NOMO-1 treated with dmso at 0.1 percent for 144 hours (cell line): ENCODE results near the gene KCNG3.
"Not testable (repeated sequence)": the region's sequence is repeated elsewhere in the genome, so short reads cannot be mapped to it uniquely, and the experiment has no call there.

Source experiments
- DNase-seq: peaks from one replicate; lab custom pipeline; 2025; ENCODE audit not compliant: unreplicated experiment; lab: John Stamatoyannopoulos, UW

The KCNG3 gene

GRCh38 chr2:42435628-42436027 lies 58.2 kb downstream of the KCNG3 start:
- no peak for DNase-seq

DNA sequence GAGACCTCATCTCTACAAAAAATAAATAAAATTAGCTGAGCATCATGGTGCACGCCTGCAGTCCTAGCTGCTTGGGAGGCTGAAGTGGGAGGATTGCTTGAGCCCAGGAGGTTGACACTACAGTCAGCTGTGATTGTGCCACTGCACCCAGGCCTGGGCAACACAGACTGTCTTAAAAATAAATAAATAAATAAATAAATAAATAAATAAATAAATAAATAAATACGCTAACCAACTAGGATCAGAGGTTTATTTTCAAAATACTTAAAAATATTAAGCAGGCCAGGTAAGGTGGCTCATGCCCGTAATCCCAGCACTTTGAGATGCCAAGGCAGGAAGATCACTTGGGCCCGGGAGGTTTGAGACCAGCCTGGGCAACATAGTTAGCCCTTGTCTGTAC lies 63.6 kb downstream of the KCNG3 start:
- no peak for DNase-seq

DNA sequence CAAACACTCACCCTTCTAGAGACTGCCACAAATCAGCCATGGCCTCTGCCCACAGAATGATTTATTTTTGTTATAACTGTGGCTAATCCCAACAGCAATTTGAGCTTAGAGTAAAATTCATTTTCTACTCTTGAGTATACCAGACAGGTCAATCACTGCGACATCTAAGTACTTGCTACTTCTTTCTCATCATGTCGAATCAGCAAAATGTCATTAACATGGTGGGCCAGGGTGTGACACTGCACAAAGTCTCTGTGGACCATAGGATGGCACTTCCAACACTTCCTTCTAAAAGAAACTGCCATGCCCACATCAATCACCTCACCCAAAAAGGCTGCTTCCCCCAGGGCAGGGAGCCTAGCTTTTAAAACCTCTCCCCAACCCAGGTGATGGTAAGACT lies 64.4 kb downstream of the KCNG3 start:
- no peak for DNase-seq

DNA sequence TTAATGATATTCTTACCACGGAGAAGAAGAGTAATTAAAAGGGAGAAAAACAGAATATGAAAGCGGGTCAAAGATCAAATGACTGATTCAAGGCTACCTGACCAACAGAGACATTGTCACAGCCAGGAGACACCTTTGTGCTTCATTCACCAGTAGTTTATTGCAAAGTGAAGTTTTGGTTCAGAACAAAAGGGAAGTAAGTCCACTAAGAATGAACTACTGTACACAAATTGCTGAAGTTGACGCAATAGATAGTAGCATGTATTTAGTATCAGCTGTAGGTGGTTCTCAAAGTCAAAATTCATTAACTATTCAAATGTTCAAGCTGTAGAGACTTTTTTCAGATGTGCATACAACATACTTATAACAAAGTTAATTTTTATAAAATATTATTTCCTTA lies 68.1 kb downstream of the KCNG3 start:
- peak; percentile 11 for DNase-seq

- no peak for DNase-seq
Observed at GRCh38 chr2:42424033-42424432, 69.7 kb downstream of the KCNG3 start.

DNA sequence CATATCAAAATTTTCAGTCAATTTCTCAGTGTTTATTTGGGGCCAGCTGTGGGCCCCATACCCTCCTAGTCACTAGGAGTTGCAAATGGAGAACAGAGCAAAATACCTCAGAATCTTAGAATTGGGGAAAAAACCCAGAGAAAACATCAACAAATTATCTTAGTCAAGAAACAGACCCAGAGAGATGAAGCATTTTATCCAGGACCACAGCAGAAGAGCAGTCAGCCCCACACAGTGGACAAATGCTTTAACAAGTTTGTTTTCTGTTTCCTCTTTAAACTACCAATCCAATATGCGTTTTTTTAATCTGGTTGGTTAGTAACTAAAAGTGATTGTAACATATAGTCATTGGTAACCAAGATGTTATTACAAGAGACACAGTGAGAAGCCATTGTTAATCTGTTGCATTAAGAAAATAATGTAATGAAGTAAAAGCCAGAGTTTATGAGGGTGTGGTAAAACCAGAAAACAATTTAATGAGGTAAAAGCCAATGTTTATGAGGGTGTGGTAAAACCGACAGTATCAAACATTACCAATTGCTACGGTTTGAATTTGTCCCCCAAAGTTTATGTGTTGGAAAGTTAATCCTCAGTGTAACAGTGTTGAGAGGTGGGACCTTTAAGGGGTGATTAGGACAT lies 72.1 kb downstream of the KCNG3 start:
- no peak for DNase-seq

GRCh38 chr2:42421157-42421485 lies 72.7 kb downstream of the KCNG3 start:
- DNase-seq = no peak

DNA sequence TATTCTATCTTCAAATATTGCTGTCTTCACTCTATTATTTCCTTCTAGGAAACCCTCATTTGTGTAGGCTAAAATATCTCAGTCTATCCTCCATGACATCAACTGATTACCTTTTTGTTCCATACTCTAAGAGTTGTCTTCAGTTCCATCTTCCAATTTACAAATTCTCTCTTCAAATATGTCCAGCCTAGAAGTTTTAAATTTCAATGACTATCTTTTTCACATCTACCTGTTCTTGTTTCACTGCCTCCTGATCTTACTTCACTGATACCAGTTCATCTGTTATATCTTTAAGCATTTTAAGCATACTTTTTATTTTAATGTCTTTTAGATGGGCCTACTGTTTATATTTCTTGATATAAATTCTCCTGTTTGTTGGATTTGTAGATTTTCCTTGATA lies 79.1 kb downstream of the KCNG3 start:
- DNase-seq = no peak

DNA sequence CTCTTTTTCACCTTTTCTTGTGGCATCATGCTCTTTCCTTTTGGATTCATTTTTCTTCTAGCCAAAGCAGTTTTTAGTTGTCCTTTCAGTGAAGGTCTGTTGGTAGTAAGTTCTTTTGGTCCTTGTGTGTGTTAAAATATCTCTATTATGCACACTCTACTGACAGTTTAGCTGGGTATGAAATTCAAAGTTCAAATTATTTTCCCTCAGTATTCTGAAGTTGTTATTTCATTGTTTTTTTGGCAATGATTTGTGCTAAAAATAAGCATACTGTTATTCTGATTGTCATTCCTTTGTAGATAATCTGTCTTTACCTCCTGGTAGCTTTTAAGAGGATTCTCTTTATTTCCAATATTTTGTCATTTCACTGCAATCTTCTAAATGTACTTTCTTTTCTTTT lies 79.6 kb downstream of the KCNG3 start:
- no peak for DNase-seq

- no peak for DNase-seq
Observed at GRCh38 chr2:42410742-42411514, 82.9 kb downstream of the KCNG3 start.

- DNase-seq = no peak
Observed at GRCh38 chr2:42408009-42408408, 85.8 kb downstream of the KCNG3 start.

GRCh38 chr2:42407476-42407875 lies 86.3 kb downstream of the KCNG3 start:
- DNase-seq = no peak

GRCh38 chr2:42404676-42405075 lies 89.1 kb downstream of the KCNG3 start:
- no peak for DNase-seq

- no peak for DNase-seq
Observed at GRCh38 chr2:42401773-42402172, 92.0 kb downstream of the KCNG3 start.

DNA sequence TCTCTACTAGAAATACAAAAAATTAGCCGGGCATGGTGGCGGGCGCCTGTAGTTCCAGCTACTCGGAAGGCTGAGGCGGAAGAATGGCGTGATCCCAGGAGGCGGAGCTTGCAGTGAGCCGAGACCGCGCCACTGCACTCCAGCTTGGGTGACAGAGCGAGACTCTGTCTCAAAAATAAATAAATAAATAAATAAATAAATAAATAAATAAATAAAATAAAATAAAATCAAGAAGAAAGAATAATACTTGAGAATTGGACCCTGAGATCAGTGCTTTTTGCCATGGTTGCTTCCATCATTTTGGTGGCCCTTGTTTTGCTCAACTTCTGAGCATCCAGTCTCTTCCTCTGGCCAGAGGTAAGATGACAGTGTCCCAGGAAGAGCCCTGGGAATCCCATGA lies 95.7 kb downstream of the KCNG3 start:
- DNase-seq = not testable (repeated sequence)

- DNase-seq = not testable (repeated sequence)
Observed at GRCh38 chr2:42393320-42393719, 100.5 kb downstream of the KCNG3 start.

DNA sequence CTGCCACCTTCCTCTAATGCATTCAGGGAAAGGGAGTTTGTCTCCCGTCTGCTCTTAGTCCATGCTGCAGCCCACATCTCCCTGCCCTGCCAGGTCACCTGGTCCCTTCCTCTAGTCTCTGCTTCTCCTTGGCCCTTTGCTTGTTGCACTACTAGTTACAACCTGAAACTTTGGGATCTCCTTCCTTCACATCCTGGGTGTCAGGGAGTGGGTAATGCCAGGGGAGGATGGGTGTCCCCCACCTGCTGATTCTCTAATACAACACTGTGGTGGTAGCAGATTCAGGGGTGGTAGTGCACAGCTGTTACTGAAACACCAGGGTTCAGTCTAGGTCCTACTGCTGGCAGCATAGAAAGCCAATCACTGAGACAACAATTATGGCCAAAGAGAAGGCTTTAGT lies 101.6 kb downstream of the KCNG3 start:
- no peak for DNase-seq
